Measurements from ENCODE around the gene ALK.

- no peak for TF ChIP-seq CTCF (IDR thresholded peaks at IDR 0.05)
- TF ChIP-seq POLR2A (IDR thresholded peaks at IDR 0.05) = no peak
These were observed 480.3 kb downstream of the ALK start for GRCh38 chr2:29440921-29441623.
